Transverse colon (tissue), 4 donors: ENCODE results near the gene ALKBH4.

ENCODE experiments used
- CTCF ChIP-seq, 5 experiments: fragments of 200-600 bp in 3 of 5; fragments of 450-650 bp in 2 of 5; sonication (generic) in 3 of 5; IDR thresholded peaks; 1 replicate in 2 of 5; 2 replicates in 3 of 5; pipeline ENCODE4 v1.5.1; 2016 to 2017; ENCODE audit warnings: antibody characterized with exemption in 5 of 5, inconsistent platforms in 3 of 5, mild to moderate bottlenecking in 2 of 5, moderate library complexity in 1 of 5
- POLR2A ChIP-seq: fragments of 450-650 bp; IDR thresholded peaks from one replicate; pipeline ENCODE4 v1.6.1; 2016; ENCODE audit warnings: antibody characterized with exemption, mild to moderate bottlenecking, moderate library complexity
- POLR2AphosphoS5 ChIP-seq, 3 donors: sonication (generic); formaldehyde crosslinking; IDR thresholded peaks; one replicate each; pipeline ENCODE4 v1.6.1; 2016; ENCODE audit warnings: antibody characterized with exemption in 3 of 3

DNA sequence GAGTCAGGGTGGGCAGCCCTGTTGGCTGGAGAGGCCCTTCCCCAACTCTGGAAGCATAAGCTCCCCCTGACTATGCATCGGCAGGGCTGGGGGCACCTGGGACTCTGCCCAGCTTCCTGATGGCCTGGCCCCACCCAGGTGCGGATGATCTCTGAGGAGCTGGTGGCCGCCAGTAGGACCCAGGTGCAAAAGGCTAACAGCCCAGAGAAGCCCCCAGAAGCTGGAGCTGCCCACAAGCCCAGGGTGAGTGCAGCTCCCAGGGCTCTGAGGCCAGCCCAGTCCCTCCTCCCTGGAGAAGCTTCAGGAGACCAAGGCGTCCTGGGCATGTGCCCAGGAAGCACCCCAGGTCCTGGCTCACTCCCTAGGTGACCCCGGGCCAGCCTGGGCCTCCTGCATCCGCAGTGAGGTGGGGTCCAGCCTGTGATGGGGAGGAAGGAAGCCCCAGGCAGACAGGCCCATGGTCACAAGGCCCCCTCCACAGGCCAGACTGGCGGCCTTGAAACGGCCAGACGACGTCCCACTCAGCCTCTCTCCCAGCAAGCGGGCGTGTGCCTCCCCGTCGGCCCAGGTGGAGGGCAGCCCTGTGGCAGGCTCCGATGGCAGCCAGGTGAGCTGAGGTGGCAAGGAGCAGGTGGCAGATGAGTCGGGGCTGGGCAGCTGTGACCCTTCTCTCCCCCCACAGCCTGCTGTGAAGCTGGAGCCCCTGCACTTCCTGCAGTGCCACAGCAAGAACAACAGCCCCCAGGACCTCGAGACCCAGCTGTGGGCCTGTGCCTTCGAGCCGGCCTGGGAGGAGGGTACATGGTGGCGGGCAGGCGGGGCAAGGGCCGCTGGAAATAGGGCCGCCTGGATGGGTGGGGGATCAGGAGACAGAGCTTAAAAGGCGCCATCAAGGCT, 3.2 kb upstream of the ALKBH4 start:
- TF ChIP-seq CTCF (IDR thresholded peaks at IDR 0.05) (no peak), POLR2A (no peak), POLR2AphosphoS5 (IDR thresholded peaks at IDR 0.05) (no peak)
